HG03280 (cell line): Measurements from ENCODE around the gene TYMS.

ENCODE experiments used
- ATAC-seq: cut with Tn5 transposase; IDR thresholded peaks from one replicate; pipeline ENCODE4 v1.9.1; 2021; ENCODE audit warnings: mild to moderate bottlenecking, moderate library complexity; ENCODE audit not compliant: unreplicated experiment

Gene TYMS

GRCh38 chr18:657311-658000, at the start of gene TYMS:
TSS of gene TYMS (plus strand) at chr18:657653. CDS start at chr18:657743, 90 bp downstream.
- peak; percentile 43 for ATAC-seq

DNA sequence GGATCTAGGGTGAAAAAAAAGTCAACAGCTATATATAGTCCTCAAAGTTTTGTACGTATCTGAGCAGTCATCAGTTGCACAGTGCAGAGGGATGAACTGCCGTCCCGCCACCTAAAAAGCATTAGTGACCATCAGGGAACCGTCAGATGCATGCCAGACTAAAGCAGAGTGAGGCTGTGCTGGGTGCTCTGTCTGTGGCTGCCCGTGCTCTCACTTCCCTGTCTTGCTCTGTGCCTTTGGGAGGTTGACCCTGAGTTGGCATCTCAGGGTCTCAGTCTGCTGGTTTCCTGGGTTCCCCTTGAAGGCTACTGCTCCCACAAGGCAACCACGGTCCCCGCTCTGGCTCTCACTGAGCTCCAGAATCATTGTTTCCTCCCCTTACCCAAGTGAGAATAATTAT, 49.5 kb upstream of the TYMS start:
- no peak for ATAC-seq

DNA sequence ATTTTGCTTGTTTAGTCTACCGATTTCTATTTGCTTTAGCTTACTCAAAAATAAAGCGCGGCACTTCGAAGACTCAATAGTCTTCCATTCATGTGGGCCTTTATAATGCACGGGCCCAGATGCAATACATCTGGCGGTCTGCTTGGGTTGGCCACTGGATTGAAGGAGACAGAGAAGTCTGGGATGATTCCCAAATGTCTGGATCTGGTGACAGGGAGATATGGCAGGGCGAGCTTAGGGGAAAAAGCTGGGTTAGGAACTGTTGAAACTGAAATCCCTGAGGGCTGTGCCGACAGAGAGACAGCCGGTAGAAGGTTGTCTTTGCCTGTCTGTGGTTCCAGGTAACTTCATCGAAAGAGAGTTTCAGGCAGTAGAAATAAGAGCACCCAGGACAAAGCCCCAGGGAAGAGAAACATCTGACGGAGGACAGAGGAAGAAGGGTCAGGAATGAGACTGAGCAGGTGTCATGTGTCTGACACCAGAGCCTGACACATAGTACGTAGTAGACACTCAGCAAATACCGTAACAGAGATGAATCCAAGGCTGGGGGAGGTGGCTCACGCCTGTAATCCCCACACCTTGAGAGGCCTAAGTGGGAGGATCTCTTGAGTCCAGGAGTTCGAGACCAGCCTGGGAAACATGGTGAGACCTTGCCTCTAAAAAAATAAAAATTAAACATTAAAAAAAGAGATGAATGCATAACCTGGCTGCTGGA, 47.1 kb upstream of the TYMS start:
- no peak for ATAC-seq

- ATAC-seq, result no peak
These were observed 45.3 kb upstream of the TYMS start for GRCh38 chr18:612156-612555.

- no peak for ATAC-seq
These were observed 43.3 kb upstream of the TYMS start for GRCh38 chr18:614193-614592.

DNA sequence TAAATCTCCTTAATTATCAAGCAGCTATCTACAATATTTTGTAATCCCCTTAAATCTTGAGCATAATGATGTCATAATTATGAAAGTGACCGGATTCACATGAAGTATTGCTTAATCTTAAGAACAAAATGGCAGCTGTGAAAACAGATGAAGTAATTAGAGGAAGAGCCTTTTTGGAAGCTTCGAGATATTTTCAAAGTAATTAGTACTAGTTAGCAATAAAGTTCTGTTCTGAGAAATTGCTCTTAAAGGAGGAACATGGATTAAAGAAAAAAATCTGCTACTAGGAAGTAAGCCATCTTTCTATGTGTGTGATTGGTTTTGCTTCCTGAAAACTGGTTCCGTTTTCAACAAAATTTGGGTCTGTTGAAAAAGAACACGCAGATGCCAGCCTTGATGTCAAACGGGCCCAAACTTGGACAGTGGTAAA, 42.3 kb upstream of the TYMS start:
- ATAC-seq, result no peak

GRCh38 chr18:615773-616172, 41.7 kb upstream of the TYMS start:
- no peak for ATAC-seq

GRCh38 chr18:616380-616995, 41.0 kb upstream of the TYMS start:
- ATAC-seq, result no peak

DNA sequence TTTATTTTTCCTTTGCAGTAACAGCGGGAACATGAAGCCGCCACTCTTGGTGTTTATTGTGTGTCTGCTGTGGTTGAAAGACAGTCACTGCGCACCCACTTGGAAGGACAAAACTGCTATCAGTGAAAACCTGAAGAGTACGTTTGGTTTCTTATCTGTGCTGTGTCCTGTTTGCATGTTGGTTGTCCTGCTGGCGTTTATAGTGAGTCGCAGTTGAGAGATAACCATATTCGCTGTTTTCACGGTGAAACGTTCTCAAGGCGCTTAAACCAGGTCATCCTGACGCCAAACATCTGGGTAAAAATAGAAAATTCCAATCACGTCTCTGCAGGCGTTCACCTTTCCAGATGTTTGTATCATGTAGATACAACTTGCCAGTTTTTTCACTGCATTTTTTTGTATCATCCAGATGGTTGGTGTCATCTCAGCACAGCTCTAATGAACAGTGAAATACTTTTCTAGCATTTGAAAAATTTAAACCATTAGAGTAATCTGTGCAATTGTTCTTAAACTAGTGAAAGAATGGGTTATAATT, 39.4 kb upstream of the TYMS start:
- ATAC-seq, result no peak

DNA sequence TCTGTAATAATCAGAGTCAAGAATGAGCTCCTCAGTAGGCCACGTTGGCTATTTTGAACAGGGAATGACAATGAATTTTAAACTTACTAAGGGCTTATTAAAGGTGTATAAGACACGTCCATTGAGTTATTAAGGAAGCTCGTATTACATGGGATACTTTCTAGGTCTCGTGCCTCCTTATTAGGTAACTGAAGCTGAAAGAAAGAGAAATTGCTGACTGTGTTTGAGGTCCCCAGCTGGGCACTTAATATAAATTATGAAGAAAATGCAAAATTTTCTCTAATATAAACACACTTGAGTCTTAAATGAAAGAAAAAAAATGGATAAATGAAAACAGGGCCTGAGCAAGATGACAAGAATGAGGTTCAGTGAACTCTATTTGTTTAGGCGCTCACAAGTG, 38.8 kb upstream of the TYMS start:
- ATAC-seq, result no peak

GRCh38 chr18:621291-622043, 36.0 kb upstream of the TYMS start:
- ATAC-seq, result no peak

GRCh38 chr18:622289-622688, 35.2 kb upstream of the TYMS start:
- ATAC-seq, result no peak

GRCh38 chr18:623761-624620, 33.5 kb upstream of the TYMS start:
- peak; percentile 78 for ATAC-seq

DNA sequence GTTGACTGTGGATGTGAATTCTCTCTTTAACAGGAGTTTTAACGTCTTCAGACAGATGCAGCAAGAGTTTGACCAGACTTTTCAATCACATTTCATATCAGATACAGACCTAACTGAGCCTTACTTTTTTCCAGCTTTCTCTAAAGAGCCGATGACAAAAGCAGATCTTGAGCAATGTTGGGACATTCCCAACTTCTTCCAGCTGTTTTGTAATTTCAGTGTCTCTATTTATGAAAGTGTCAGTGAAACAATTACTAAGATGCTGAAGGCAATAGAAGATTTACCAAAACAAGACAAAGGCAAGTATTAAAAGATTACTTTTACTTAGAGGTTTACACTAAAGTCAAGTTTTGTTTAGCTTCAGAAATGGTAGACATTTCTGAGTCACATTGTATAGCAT, 30.2 kb upstream of the TYMS start:
- ATAC-seq, result no peak

DNA sequence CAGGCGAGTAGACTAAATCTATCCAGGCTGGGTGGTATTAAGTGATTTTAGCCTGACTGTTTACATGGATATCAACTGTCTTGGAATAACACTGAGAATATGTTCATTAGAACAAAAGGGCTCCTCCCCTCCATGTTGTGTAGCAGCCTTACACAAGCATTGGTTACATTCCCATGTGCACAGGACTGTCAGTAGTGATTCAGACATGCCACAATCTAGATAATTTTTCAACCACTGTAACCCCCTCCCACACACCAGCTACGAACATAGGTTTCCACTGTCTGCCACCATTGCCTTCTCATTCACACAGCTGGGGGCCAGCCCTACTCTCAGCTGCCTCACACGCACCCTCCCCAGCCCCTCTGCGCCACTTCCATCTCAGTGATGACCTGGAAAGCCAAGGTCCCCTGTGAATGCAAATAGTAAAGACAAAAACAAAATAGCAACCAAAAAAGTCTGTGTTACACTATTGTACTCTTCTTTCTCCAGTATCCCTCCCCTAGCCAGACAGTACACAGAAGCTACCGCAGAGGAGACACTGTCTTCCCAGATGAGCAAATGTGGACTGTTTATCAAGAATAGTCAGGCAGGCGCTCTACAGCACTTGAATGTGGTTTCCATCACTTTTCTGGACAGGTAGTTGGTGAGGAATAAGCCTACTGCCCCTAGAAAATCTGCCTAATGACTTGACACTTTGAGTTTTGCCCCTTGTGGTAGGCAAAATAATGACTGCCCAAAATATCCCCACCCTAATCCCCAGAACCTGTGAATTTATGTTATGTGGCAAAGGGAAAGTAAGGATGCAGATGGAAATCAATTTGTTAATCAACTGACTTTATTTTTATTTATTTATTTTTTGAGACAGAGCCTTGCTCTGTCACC, 27.9 kb upstream of the TYMS start:
- ATAC-seq, result no peak

DNA sequence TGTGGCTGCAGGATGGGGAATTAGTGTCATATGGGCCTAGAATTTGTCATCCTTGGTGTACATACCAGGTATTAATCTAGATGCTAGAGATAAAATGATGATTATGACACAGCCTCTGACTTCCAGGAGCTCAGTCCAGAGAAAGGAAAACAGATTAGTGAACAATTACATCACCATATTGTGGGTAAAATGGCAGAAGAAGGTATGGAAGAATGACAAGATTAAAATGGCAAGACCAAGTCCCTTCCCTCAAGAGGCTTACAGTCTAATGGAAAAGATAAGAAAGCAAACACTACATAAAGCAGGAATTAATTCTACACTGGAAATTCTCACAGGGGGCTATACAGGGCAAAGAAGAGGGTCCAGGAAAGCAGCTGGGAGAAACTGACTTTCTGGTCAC, 25.9 kb upstream of the TYMS start:
- ATAC-seq, result no peak

DNA sequence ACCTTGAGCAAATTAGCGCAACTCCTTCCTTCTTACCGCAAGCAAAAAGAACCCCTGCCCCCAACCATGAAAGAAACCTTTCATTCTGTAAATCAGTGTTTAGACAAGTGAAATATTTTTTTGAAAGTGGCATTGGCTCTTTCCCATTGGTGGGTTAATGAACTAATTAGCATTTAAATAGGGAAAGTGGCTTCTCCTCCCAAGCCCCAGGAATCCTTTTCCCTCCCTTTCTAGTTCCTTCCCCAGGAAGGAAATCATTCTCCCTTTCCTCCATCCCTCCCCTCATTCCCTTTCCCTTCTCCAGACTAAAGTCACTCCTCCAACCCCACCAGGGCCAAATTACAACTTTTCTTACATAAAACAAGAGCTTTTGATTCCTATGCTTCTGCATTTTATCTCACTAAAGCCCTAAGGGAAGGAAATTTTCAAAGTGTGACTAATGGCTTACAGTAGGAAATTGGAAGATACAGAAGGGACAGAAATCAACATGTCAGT, 22.9 kb upstream of the TYMS start:
- ATAC-seq, result no peak

- no peak for ATAC-seq
These were observed 22.3 kb upstream of the TYMS start for GRCh38 chr18:635171-635570.

DNA sequence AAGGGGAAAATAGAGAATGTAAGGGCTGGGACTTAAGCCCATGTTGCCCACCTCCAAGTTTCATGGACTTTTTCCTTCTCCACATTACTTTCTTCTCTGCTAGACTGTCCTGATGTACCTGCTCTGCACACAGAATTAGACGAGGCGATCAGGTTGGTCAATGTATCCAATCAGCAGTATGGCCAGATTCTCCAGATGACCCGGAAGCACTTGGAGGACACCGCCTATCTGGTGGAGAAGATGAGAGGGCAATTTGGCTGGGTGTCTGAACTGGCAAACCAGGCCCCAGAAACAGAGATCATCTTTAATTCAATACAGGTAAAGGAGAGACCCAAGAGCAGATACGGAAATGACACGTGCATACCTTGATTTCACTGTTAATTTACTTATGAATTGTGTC, 16.2 kb upstream of the TYMS start:
- ATAC-seq, result no peak
